Activated CD8-positive, alpha-beta T cell treated with anti-CD3 and anti-CD28 coated beads for 36 hours (primary cell): Measurements from ENCODE around the gene ZBTB16. TPM values are rescaled to one million over a fixed set of nuclear protein-coding genes. Genes with fewer than 3 reads are reported as not detected.

Experiments used
- ATAC-seq: fragments of 200-7000 bp; cut with Tn5 transposase; one replicate; pipeline ENCODE4 v1.10.0; 2021; ENCODE audit warnings: mild to moderate bottlenecking, moderate library complexity
- CTCF ChIA-PET: fragments of 350-600 bp; sonication (Branson Sonifier 250); formaldehyde crosslinking; loops from one replicate; lab custom pipeline; 2021; ENCODE audit warnings: antibody characterized with exemption; lab: Charles Lee
- POLR2A ChIA-PET: fragments of 350-600 bp; sonication (Branson Sonifier 250); formaldehyde crosslinking; loops from one replicate; lab custom pipeline; 2021; ENCODE audit warnings: antibody characterized with exemption; lab: Charles Lee
- DNase-seq: peaks from one replicate; pipeline ENCODE4 v3.0.0-alpha.2; 2020
- H3K27ac Mint-ChIP-seq: one replicate; pipeline ENCODE4 v1.8.0; 2021; ENCODE audit warnings: mild to moderate bottlenecking, mixed read lengths
- H3K27me3 Mint-ChIP-seq: one replicate; pipeline ENCODE4 v1.8.0; 2021; ENCODE audit warnings: mixed read lengths
- H3K36me3 Mint-ChIP-seq: one replicate; pipeline ENCODE4 v1.8.0; 2021; ENCODE audit warnings: low read depth, mixed read lengths
- H3K4me1 Mint-ChIP-seq: one replicate; pipeline ENCODE4 v1.8.0; 2021; ENCODE audit warnings: low read depth, mixed read lengths
- H3K4me3 Mint-ChIP-seq: one replicate; pipeline ENCODE4 v1.8.0; 2021; ENCODE audit warnings: mild to moderate bottlenecking, moderate library complexity, mixed read lengths
- H3K9me3 Mint-ChIP-seq: one replicate; pipeline ENCODE4 v1.8.0; 2021; ENCODE audit warnings: mixed read lengths
- intact Hi-C: fragments of 100-400 bp; cut with micrococcal nuclease; formaldehyde crosslinking; loops from one replicate; pipeline ENCODE4 v1.10.0; 2022
- total RNA-seq, 2 experiments: library from RNA; stranded (reverse); gene quantifications; one replicate each; pipeline ENCODE4 v1.2.3, GENCODE V29; 2021
- TF ChIP-seq, protein P1 (sequence below): fragments of 200-600 bp; IDR thresholded peaks from one replicate; pipeline ENCODE4 v1.8.0; 2022; ENCODE audit warnings: antibody characterized with exemption, mild to moderate bottlenecking

ZBTB16 gene
- total RNA-seq, 2 experiments from 2014 or later, result 9.5 to 10.1 TPM

- intact Hi-C loops, result loop anchor here (10.0 kb wide), 1 partner anchor 65 kb away; no protein-coding TSS in a partner anchor
- CTCF ChIA-PET, result interaction anchor here (1.0 to 2.2 kb wide), 4 partner anchors 9 to 201 kb away, joined by 3 to 8 read pairs (median 5); no protein-coding TSS in a partner anchor
These were observed 477 bp downstream of the ZBTB16 start for GRCh38 chr11:114059984-114060391.

DNA sequence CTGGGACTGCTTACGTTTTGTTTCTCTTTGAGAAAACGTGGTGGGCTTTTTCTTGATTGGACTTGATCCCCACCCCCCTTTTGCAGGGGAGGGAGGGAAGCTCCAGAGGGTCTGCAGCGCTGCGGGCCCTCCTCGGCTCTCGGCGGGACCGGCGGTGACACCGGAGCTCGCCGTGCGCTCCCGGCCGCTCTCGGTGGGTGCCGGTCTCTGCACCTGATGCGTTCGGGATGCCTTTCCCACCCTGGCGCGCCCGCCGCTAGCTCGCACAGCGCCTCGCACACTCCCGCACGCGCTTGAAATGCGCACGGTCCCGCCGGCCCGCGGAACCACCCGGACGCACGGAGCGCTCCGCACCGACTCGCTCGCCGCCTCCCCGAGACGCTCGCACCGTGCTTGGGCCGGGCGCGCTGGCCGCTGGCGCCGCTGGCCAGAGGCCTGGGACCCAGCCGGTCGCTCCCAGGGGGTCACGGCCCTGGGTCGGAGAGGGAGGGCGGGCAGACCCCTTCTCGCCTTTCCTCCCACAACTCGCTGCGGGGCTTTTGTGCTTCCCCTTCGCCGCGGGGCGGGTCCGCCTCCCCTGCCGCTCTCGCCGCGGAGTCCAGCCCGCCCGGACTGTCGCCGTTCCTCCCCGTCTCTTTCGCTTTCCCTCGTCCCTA lies 1.0 kb downstream of the ZBTB16 start:
- peak; percentile 31 for ATAC-seq
- TF ChIP-seq, protein P1, sequence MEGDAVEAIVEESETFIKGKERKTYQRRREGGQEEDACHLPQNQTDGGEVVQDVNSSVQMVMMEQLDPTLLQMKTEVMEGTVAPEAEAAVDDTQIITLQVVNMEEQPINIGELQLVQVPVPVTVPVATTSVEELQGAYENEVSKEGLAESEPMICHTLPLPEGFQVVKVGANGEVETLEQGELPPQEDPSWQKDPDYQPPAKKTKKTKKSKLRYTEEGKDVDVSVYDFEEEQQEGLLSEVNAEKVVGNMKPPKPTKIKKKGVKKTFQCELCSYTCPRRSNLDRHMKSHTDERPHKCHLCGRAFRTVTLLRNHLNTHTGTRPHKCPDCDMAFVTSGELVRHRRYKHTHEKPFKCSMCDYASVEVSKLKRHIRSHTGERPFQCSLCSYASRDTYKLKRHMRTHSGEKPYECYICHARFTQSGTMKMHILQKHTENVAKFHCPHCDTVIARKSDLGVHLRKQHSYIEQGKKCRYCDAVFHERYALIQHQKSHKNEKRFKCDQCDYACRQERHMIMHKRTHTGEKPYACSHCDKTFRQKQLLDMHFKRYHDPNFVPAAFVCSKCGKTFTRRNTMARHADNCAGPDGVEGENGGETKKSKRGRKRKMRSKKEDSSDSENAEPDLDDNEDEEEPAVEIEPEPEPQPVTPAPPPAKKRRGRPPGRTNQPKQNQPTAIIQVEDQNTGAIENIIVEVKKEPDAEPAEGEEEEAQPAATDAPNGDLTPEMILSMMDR, result no peak
- ChIA-PET CTCF (interaction anchor here (0.8 to 2.2 kb wide), 7 partner anchors 9 to 201 kb away, joined by 3 to 8 read pairs (median 3); no protein-coding TSS in a partner anchor), POLR2A (interaction anchor here (1.1 to 1.3 kb wide), 3 partner anchors 11 to 120 kb away, joined by 3 read pairs; no protein-coding TSS in a partner anchor)
- DNase-seq, result peak; percentile 35
- peak overlapping the region; percentile 75 for H3K4me3 Mint-ChIP-seq
- H3K36me3 Mint-ChIP-seq, result no peaks in the 10 kb centered on the region
- intact Hi-C loops, result no loop called here
- peaks cover 38% of the 10 kb centered on the region for H3K27me3 Mint-ChIP-seq
- peaks cover 3% of the 10 kb centered on the region for H3K4me1 Mint-ChIP-seq
- no peaks in the 10 kb centered on the region for H3K9me3 Mint-ChIP-seq
- H3K27ac Mint-ChIP-seq, result no peak overlapping the region

More at GRCh38 chr11:114059984-114060391, 477 bp downstream of the ZBTB16 start:
- Mint-ChIP-seq H3K9me3 (no peaks in the 10 kb centered on the region), H3K27me3 (peaks cover 38% of the 10 kb centered on the region), H3K4me3 (peak overlapping the region; percentile 72), H3K27ac (no peak overlapping the region), H3K4me1 (peaks cover 3% of the 10 kb centered on the region), H3K36me3 (no peaks in the 10 kb centered on the region)
- DNase-seq (peak; percentile 63), ATAC-seq (peak; percentile 28)
- TF ChIP-seq, protein P1, result no peak
- POLR2A ChIA-PET, result interaction anchor here (1.1 kb wide), 1 partner anchor 121 kb away, joined by 3 read pairs; no protein-coding TSS in a partner anchor

DNA sequence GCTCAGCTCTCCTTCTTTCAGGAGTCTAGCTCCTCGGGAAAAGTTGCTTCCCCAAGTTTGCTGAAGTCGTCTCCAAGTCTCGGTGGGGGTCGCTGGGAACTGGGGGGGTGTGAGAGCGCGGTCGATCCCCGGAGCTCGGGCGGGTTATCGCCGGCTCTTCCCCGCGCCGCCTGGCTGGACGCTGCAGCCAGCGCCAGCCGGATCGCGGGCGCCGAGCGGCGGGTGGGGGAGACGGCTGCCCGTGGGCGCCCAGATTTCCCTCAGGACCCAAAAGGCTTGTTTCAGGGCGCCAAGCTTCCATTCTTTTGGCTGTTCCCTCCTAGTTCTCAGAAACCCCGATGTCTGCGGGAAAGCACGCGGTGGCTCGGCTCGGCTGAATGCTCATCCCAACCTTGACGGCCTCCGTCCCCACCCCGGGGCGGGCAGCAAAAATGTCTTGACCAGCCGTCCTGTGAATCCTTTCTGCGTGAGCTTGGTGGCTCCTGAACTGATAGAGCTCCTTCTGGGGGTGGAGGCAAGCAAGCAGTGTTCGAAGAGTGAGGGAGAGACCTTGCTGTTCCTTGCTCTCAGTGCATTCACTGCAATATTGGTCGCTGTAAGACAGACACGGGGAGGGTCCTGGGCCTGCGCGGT lies 1.7 kb downstream of the ZBTB16 start:
- ChIA-PET POLR2A (interaction anchor here (1.2 to 1.3 kb wide), 2 partner anchors 10 to 111 kb away, joined by 3 read pairs; no protein-coding TSS in a partner anchor), CTCF (interaction anchor here (0.8 to 2.2 kb wide), 7 partner anchors 8 to 200 kb away, joined by 3 to 8 read pairs (median 3); no protein-coding TSS in a partner anchor)
- intact Hi-C loops, result no loop called here
- DNase-seq (no peak), ATAC-seq (no peak)
- peaks cover 3% of the 10 kb centered on the region for H3K4me1 Mint-ChIP-seq
- TF ChIP-seq, protein P1, result no peak
- no peak overlapping the region for H3K27ac Mint-ChIP-seq
- no peaks in the 10 kb centered on the region for H3K36me3 Mint-ChIP-seq
- peaks cover 38% of the 10 kb centered on the region for H3K27me3 Mint-ChIP-seq
- H3K9me3 Mint-ChIP-seq, result no peaks in the 10 kb centered on the region
- peak overlapping the region; percentile 75 for H3K4me3 Mint-ChIP-seq

DNA sequence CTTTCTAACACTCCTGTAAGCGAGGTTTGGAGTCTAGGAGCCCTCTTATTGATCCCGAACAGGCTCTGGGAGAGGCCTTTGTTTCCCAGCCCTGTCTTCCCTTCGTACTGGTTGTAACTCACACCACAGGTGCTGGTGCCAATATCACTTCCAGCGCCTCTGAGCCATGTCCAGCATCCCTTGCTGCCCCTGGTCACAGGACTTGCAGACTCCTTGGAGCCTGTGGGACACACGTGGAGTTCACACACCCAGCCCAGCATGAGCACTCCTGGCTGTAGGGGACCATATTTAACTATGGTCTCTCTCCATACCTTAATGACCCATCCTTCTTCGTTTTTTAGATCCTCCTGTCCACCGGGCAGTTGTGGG lies 2.2 kb downstream of the ZBTB16 start:
- H3K4me3 Mint-ChIP-seq, result peak overlapping the region; percentile 75
- no peak overlapping the region for H3K27ac Mint-ChIP-seq
- CTCF ChIA-PET, result interaction anchor here (0.8 to 2.2 kb wide), 3 partner anchors 12 to 199 kb away, joined by 3 to 8 read pairs (median 3); no protein-coding TSS in a partner anchor
- TF ChIP-seq, protein P1, result no peak
- H3K27me3 Mint-ChIP-seq, result peaks cover 36% of the 10 kb centered on the region
- no peaks in the 10 kb centered on the region for H3K36me3 Mint-ChIP-seq
- DNase-seq (no peak), ATAC-seq (no peak)
- H3K4me1 Mint-ChIP-seq, result peaks cover 3% of the 10 kb centered on the region
- intact Hi-C loops, result no loop called here
- POLR2A ChIA-PET, result interaction anchor here (1.2 to 1.3 kb wide), 2 partner anchors 9 to 110 kb away, joined by 3 read pairs; no protein-coding TSS in a partner anchor
- H3K9me3 Mint-ChIP-seq, result no peaks in the 10 kb centered on the region
